Right atrium auricular region (tissue), 2 donors: Measurements from ENCODE around the gene CRIP1. TPM values are rescaled to one million over a fixed set of nuclear protein-coding genes. Genes with fewer than 3 reads are reported as not detected.

ENCODE experiments used
- DNase-seq: peaks from one replicate; pipeline ENCODE4 v3.0.0-alpha.2; 2019; ENCODE audit warnings: low spot score
- H3K27ac ChIP-seq, 2 donors: fragments of 200-600 bp; sonication (generic); 1 replicate in 1 of 2; 2 replicates in 1 of 2; pipeline ENCODE4 v1.5.1; 2016 to 2019
- H3K27me3 ChIP-seq, 2 donors: fragments of 200-600 bp; sonication (generic); one replicate each; pipeline versions ENCODE4 v1.5.1 to v1.6.0; 2017 to 2019
- H3K36me3 ChIP-seq: fragments of 200-600 bp; sonication (generic); one replicate; pipeline ENCODE4 v1.5.1; 2016
- H3K4me1 ChIP-seq, 2 donors: fragments of 200-600 bp; sonication (generic); one replicate each; pipeline versions ENCODE4 v1.5.1 to v1.6.0; 2017 to 2019
- H3K4me3 ChIP-seq, 2 donors: fragments of 200-600 bp; sonication (generic); 1 replicate in 1 of 2; 2 replicates in 1 of 2; pipeline ENCODE4 v1.5.1; 2017 to 2019; ENCODE audit warnings: mild to moderate bottlenecking in 1 of 2, moderate library complexity in 1 of 2
- H3K9me3 ChIP-seq, 2 donors: fragments of 200-600 bp; sonication (generic); one replicate each; pipeline ENCODE4 v1.5.1; 2019
- CTCF ChIP-seq, 2 donors: fragments of 200-600 bp; sonication (generic); IDR thresholded peaks; one replicate each; pipeline ENCODE4 v1.5.1; 2019; ENCODE audit warnings: antibody characterized with exemption in 2 of 2
- total RNA-seq, 2 donors: library from RNA; depleted of rRNA; stranded (reverse); fragments of >200 nt; gene quantifications; one replicate each; pipeline ENCODE4 v1.1.0, GENCODE V29; 2016

CRIP1 gene
- total RNA-seq, 2 donors from 2014 or later, result 42.9 to 79.2 TPM

- H3K4me1 ChIP-seq, result peaks cover 0 to 33% of the 10 kb centered on the region in 2 donors
- no peaks in the 10 kb centered on the region for H3K27me3 ChIP-seq
- no peak overlapping the region for H3K4me3 ChIP-seq
- DNase-seq, result no peak
- H3K27ac ChIP-seq, result no peak overlapping the region
- H3K9me3 ChIP-seq, result no peaks in the 10 kb centered on the region
- TF ChIP-seq CTCF (IDR thresholded peaks at IDR 0.05), result no peak
- peaks cover 27% of the 10 kb centered on the region for H3K36me3 ChIP-seq
These were observed 40.5 kb upstream of the CRIP1 start for GRCh38 chr14:105445901-105446845.

- no peak for TF ChIP-seq CTCF (IDR thresholded peaks at IDR 0.05)
- no peaks in the 10 kb centered on the region for H3K27me3 ChIP-seq
- H3K4me3 ChIP-seq, result no peak overlapping the region
- H3K4me1 ChIP-seq, result peaks cover 0 to 33% of the 10 kb centered on the region in 2 donors
- H3K36me3 ChIP-seq, result peaks cover 28% of the 10 kb centered on the region
- H3K9me3 ChIP-seq, result no peaks in the 10 kb centered on the region
- no peak overlapping the region for H3K27ac ChIP-seq
- DNase-seq, result no peak
These were observed 39.7 kb upstream of the CRIP1 start for GRCh38 chr14:105446971-105447370.

- Histone ChIP-seq H3K27me3 (no peaks in the 10 kb centered on the region), H3K36me3 (peaks cover 19% of the 10 kb centered on the region), H3K4me3 (no peak overlapping the region), H3K4me1 (peaks cover 0 to 33% of the 10 kb centered on the region in 2 donors), H3K9me3 (no peaks in the 10 kb centered on the region), H3K27ac (peak overlapping the region; percentile 4 to 64)
- TF ChIP-seq CTCF (IDR thresholded peaks at IDR 0.05), result no peak
- DNase-seq, result no peak
These were observed 38.7 kb upstream of the CRIP1 start for GRCh38 chr14:105447651-105448640.

GRCh38 chr14:105448706-105449111 is 38.0 kb upstream of the CRIP1 start:
- no peak overlapping the region for H3K4me3 ChIP-seq
- H3K36me3 ChIP-seq, result peaks cover 14% of the 10 kb centered on the region
- TF ChIP-seq CTCF (IDR thresholded peaks at IDR 0.05), result peak; percentile 90 to 98
- DNase-seq, result peak; percentile 78
- no peaks in the 10 kb centered on the region for H3K27me3 ChIP-seq
- H3K27ac ChIP-seq, result peak overlapping the region; percentile 4 to 64
- no peaks in the 10 kb centered on the region for H3K9me3 ChIP-seq
- peaks cover 0 to 33% of the 10 kb centered on the region in 2 donors for H3K4me1 ChIP-seq

- TF ChIP-seq CTCF (IDR thresholded peaks at IDR 0.05), result no peak
- Histone ChIP-seq H3K27ac (peak overlapping the region; percentile 4 to 64), H3K36me3 (peaks cover 19% of the 10 kb centered on the region), H3K9me3 (no peaks in the 10 kb centered on the region), H3K27me3 (no peaks in the 10 kb centered on the region), H3K4me1 (peaks cover 0 to 33% of the 10 kb centered on the region in 2 donors), H3K4me3 (no peak overlapping the region)
- no peak for DNase-seq
These were observed 37.2 kb upstream of the CRIP1 start for GRCh38 chr14:105449276-105450122.
